ENCODE results near the gene KHDC1.
"Not testable (repeated sequence)": the region's sequence is repeated elsewhere in the genome, so short reads cannot be mapped to it uniquely, and the experiment has no call there.

The KHDC1 gene

GRCh38 chr6:73268896-73269295 is 5.9 kb upstream of the KHDC1 start:
- H3K4me3 Mint-ChIP-seq, H3K9me3 Mint-ChIP-seq, H3K27ac Mint-ChIP-seq, H3K36me3 Mint-ChIP-seq, H3K27me3 Mint-ChIP-seq: not testable (repeated sequence)
- peaks cover 30% of the 10 kb centered on the region for H3K4me1 Mint-ChIP-seq

- Mint-ChIP-seq H3K36me3 (no peaks in the 10 kb centered on the region), H3K4me3 (peak overlapping the region; percentile 76), H3K27ac (no peak overlapping the region), H3K27me3 (no peaks in the 10 kb centered on the region), H3K9me3 (no peaks in the 10 kb centered on the region), H3K4me1 (peaks cover 41% of the 10 kb centered on the region)
These were observed 1.4 kb upstream of the KHDC1 start for GRCh38 chr6:73264446-73264845.

GRCh38 chr6:73263570-73263909 is 544 bp upstream of the KHDC1 start:
- Mint-ChIP-seq H3K4me3 (peak overlapping the region; percentile 76), H3K27ac (no peak overlapping the region), H3K36me3 (no peaks in the 10 kb centered on the region), H3K9me3 (no peaks in the 10 kb centered on the region), H3K27me3 (no peaks in the 10 kb centered on the region), H3K4me1 (peaks cover 41% of the 10 kb centered on the region)

DNA sequence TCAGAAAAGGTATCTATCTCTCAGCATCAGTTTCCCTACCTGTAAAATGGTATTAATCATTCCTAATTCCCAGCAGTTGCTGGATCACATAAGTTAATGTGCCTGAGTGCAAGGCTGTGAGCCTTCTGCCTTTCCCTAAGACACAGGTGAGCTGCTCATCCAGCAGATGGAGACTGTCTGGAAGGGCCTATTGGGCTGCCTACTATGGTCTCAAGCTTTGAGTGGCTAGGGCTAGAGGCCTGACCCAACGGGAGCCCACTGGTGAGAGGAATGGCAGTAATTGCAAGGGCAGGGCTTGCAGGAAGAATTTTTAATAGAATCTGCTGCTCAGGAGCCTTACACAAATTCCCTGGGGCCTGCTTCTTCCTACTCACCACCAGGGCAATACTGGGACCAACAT is 4.3 kb downstream of the KHDC1 start:
- H3K9me3 Mint-ChIP-seq = no peaks in the 10 kb centered on the region
- no peaks in the 10 kb centered on the region for H3K27me3 Mint-ChIP-seq
- peaks cover 10% of the 10 kb centered on the region for H3K4me1 Mint-ChIP-seq
- no peak overlapping the region for H3K27ac Mint-ChIP-seq
- H3K4me3 Mint-ChIP-seq = no peak overlapping the region
- H3K36me3 Mint-ChIP-seq = no peaks in the 10 kb centered on the region

DNA sequence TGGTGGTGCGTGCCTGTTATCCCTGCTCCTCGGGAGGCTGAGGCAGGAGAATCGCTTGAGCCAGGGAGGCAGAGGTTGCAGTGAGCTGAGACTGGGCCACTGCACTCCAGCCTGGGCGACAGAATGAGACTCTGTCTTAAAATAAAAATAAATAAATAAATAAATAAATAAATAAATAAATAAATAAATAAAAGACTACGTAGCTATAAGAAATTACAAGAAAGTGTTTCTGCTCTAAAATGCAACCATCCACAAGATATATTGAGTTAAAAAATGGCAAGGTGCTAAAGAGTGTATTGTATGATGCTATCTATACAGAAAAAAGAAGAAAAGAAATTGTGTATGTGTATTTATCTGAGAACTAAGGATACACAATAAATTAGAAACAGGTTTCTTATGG is 8.7 kb downstream of the KHDC1 start:
- H3K27ac Mint-ChIP-seq, H3K9me3 Mint-ChIP-seq, H3K4me1 Mint-ChIP-seq, H3K27me3 Mint-ChIP-seq, H3K4me3 Mint-ChIP-seq, H3K36me3 Mint-ChIP-seq: not testable (repeated sequence)

- Mint-ChIP-seq H3K4me3 (no peak overlapping the region), H3K27me3 (no peaks in the 10 kb centered on the region), H3K27ac (no peak overlapping the region), H3K36me3 (no peaks in the 10 kb centered on the region), H3K4me1 (no peaks in the 10 kb centered on the region), H3K9me3 (no peaks in the 10 kb centered on the region)
These were observed 10.3 kb downstream of the KHDC1 start for GRCh38 chr6:73252703-73253102.

DNA sequence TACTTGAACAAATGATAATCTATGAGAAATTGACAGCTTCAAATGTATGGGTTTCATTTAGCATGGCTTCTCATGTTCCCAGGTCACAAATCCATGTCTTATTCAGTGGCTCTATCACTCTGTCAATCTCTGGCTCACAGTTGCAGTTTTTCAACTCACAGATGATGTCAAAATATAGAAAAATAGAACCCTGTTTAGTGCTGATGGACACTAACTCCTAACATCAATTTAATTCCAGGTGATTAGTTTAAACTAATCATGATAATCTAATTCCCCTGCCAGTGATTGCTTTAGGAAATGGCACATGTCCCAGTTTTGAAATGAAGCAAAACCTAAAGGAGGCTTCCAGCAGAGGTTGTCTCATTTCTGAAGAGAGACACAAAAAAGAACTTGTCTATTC is 13.0 kb downstream of the KHDC1 start:
- H3K4me1 Mint-ChIP-seq = no peaks in the 10 kb centered on the region
- H3K36me3 Mint-ChIP-seq = no peaks in the 10 kb centered on the region
- no peak overlapping the region for H3K4me3 Mint-ChIP-seq
- no peak overlapping the region for H3K27ac Mint-ChIP-seq
- no peaks in the 10 kb centered on the region for H3K9me3 Mint-ChIP-seq
- H3K27me3 Mint-ChIP-seq = no peaks in the 10 kb centered on the region

DNA sequence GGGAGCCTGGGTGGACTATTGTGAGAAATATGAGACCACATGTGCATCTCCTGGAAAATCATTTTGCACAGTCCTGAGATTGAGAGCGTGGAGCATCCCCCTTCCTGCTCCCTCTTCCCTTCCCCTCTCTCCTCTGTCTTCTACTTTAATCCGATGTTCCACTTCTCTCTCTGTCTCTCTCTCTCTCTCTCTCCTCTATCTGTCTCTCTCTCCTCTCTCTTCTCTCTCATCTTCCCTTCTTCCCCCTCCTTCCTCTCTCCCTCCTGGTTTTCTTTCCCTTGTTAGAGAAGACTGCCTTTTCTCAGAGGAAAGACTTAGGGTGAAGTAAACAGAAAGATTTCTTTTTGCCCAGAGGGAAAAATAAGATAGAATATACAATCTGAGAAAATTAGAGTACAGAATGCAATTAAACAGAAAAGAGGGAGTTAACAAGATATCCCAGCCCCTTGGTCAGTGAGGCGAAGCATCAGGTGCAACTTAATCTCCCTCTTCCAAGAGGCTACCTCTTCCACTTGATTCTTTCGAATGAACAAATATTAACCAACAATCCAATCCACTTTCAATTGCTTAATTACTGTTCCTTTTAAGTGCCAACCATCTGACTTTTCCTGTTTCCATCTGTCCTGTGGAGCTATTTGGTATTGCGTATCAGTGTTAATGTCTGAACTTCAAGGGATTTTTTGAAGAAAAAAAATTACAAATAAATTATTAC is 14.6 kb downstream of the KHDC1 start:
- Mint-ChIP-seq H3K4me1 (no peaks in the 10 kb centered on the region), H3K9me3 (no peaks in the 10 kb centered on the region), H3K27ac (no peak overlapping the region), H3K4me3 (no peak overlapping the region), H3K36me3 (no peaks in the 10 kb centered on the region), H3K27me3 (no peaks in the 10 kb centered on the region)

DNA sequence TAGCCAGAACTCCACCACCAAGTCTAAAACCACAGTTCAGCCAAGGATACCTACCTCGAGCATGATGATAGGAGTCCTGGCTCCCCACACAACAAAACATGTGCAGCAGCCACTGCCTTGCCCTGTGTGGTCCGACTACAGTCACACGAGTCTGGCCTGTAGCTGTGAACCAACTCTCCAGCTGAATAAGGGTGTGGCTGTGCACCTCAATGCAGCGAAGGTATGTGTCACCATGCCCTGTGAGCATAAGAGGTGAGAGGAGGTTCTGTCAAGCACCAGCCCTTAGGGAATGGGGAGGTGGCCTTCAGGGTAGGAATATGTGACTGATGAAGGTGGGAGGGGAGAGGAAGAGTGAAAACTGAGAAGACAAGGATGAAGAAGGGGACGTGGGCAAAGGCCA is 21.0 kb downstream of the KHDC1 start:
- H3K27ac Mint-ChIP-seq = no peak overlapping the region
- no peaks in the 10 kb centered on the region for H3K4me1 Mint-ChIP-seq
- no peaks in the 10 kb centered on the region for H3K36me3 Mint-ChIP-seq
- peaks cover 2% of the 10 kb centered on the region for H3K27me3 Mint-ChIP-seq
- no peak overlapping the region for H3K4me3 Mint-ChIP-seq
- no peaks in the 10 kb centered on the region for H3K9me3 Mint-ChIP-seq

- peaks cover 2% of the 10 kb centered on the region for H3K27me3 Mint-ChIP-seq
- H3K4me3 Mint-ChIP-seq = no peak overlapping the region
- no peaks in the 10 kb centered on the region for H3K9me3 Mint-ChIP-seq
- H3K27ac Mint-ChIP-seq = no peak overlapping the region
- H3K4me1 Mint-ChIP-seq = no peaks in the 10 kb centered on the region
- no peaks in the 10 kb centered on the region for H3K36me3 Mint-ChIP-seq
These were observed 22.3 kb downstream of the KHDC1 start for GRCh38 chr6:73240730-73241129.

- no peaks in the 10 kb centered on the region for H3K4me1 Mint-ChIP-seq
- no peak overlapping the region for H3K27ac Mint-ChIP-seq
- no peaks in the 10 kb centered on the region for H3K9me3 Mint-ChIP-seq
- no peaks in the 10 kb centered on the region for H3K36me3 Mint-ChIP-seq
- no peaks in the 10 kb centered on the region for H3K27me3 Mint-ChIP-seq
- H3K4me3 Mint-ChIP-seq = no peak overlapping the region
These were observed 26.7 kb downstream of the KHDC1 start for GRCh38 chr6:73236144-73236750.

GRCh38 chr6:73234733-73235132 is 28.3 kb downstream of the KHDC1 start:
- no peaks in the 10 kb centered on the region for H3K4me1 Mint-ChIP-seq
- H3K27ac Mint-ChIP-seq = no peak overlapping the region
- no peak overlapping the region for H3K4me3 Mint-ChIP-seq
- H3K36me3 Mint-ChIP-seq = no peaks in the 10 kb centered on the region
- H3K27me3 Mint-ChIP-seq = no peaks in the 10 kb centered on the region
- H3K9me3 Mint-ChIP-seq = no peaks in the 10 kb centered on the region

DNA sequence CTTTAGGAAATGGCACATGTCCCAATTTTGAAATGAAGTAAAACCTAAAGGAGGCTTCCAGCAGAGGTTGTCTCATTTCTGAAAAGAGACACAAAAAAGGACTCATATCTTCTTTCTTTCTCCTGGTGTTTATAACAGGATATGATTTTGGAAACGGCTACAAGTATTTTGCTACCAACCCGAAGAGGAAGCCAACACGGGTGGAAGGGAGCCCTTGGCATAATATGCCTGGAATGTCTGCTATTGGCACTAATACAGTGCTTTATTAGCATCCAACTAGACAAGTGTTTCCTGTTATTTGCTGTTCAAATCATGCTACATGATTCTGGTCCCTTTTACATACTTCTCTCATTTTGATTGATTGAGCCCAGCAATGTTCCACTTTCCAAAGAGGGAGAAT is 29.0 kb downstream of the KHDC1 start:
- not testable (repeated sequence) for H3K4me1 Mint-ChIP-seq, H3K36me3 Mint-ChIP-seq, H3K9me3 Mint-ChIP-seq, H3K4me3 Mint-ChIP-seq, H3K27me3 Mint-ChIP-seq
- peak overlapping the region; percentile 41 for H3K27ac Mint-ChIP-seq

- H3K4me3 Mint-ChIP-seq = no peak overlapping the region
- H3K36me3 Mint-ChIP-seq = no peaks in the 10 kb centered on the region
- no peaks in the 10 kb centered on the region for H3K27me3 Mint-ChIP-seq
- no peaks in the 10 kb centered on the region for H3K9me3 Mint-ChIP-seq
- no peaks in the 10 kb centered on the region for H3K4me1 Mint-ChIP-seq
- H3K27ac Mint-ChIP-seq = no peak overlapping the region
These were observed 29.9 kb downstream of the KHDC1 start for GRCh38 chr6:73233048-73233447.

GRCh38 chr6:73231986-73232391 is 31.0 kb downstream of the KHDC1 start:
- Mint-ChIP-seq H3K36me3 (no peaks in the 10 kb centered on the region), H3K4me1 (no peaks in the 10 kb centered on the region), H3K4me3 (no peak overlapping the region)

GRCh38 chr6:73227606-73228255 is 35.3 kb downstream of the KHDC1 start:
- H3K36me3 Mint-ChIP-seq = no peaks in the 10 kb centered on the region
- H3K4me1 Mint-ChIP-seq = no peaks in the 10 kb centered on the region
- no peak overlapping the region for H3K27ac Mint-ChIP-seq
- no peak overlapping the region for H3K4me3 Mint-ChIP-seq
- H3K9me3 Mint-ChIP-seq = no peaks in the 10 kb centered on the region
- H3K27me3 Mint-ChIP-seq = no peaks in the 10 kb centered on the region

More at GRCh38 chr6:73231986-73232391, 31.0 kb downstream of the KHDC1 start:
- H3K27me3 Mint-ChIP-seq = no peaks in the 10 kb centered on the region
- no peaks in the 10 kb centered on the region for H3K9me3 Mint-ChIP-seq
- H3K27ac Mint-ChIP-seq = no peak overlapping the region
